ENCODE results near the gene MYOCD. TPM values are rescaled to one million over a fixed set of nuclear protein-coding genes. Genes with fewer than 3 reads are reported as not detected.

MYOCD gene
- total and polyA plus RNA-seq, 2 experiments from 2014 or later: 2.2 to 8.4 TPM

GRCh38 chr17:12743046-12743445 lies 77.4 kb downstream of the MYOCD start:
- no peak for TF ChIP-seq CTCF (IDR thresholded peaks at IDR 0.05; ENCODE audit: poor library complexity)
- Histone ChIP-seq H3K4me2 (no peak overlapping the region), H3K9me3 (ENCODE audit: low read depth) (no peaks in the 10 kb centered on the region), H3K9me2 (replicated peaks; ENCODE audit: insufficient read depth) (no peaks in the 10 kb centered on the region), H3K4me3 (no peak overlapping the region), H2AFZ (no peak overlapping the region), H3K27ac (no peak overlapping the region), H3K79me2 (no peaks in the 10 kb centered on the region), H3K27me3 (no peaks in the 10 kb centered on the region), H3K36me3 (replicated peaks; ENCODE audit: insufficient read depth, low read depth) (no peaks in the 10 kb centered on the region), H3K4me1 (ENCODE audit: insufficient read depth) (peaks cover 7% of the 10 kb centered on the region), H4K20me1 (ENCODE audit: insufficient read depth, poor library complexity, severe bottlenecking) (no peaks in the 10 kb centered on the region)
- 87% methylated on average over 3 of the region's 3 CpGs for WGBS (ENCODE audit: low lambda C conversion rate, missing lambda C conversion rate)
- DNase-seq (ENCODE audit: low spot score): no peak

GRCh38 chr17:12744298-12744697 lies 78.6 kb downstream of the MYOCD start:
- Histone ChIP-seq H3K36me3 (replicated peaks; ENCODE audit: insufficient read depth, low read depth) (no peaks in the 10 kb centered on the region), H3K4me2 (no peak overlapping the region), H3K4me3 (no peak overlapping the region), H3K9me3 (ENCODE audit: low read depth) (no peaks in the 10 kb centered on the region), H4K20me1 (ENCODE audit: insufficient read depth, poor library complexity, severe bottlenecking) (no peaks in the 10 kb centered on the region), H2AFZ (no peak overlapping the region), H3K27me3 (no peaks in the 10 kb centered on the region), H3K27ac (no peak overlapping the region), H3K79me2 (no peaks in the 10 kb centered on the region), H3K9me2 (replicated peaks; ENCODE audit: insufficient read depth) (no peaks in the 10 kb centered on the region), H3K4me1 (ENCODE audit: insufficient read depth) (peaks cover 6% of the 10 kb centered on the region)
- TF ChIP-seq EZH2phosphoT487 (IDR thresholded peaks at IDR 0.05; ENCODE audit: low read depth, severe bottlenecking, unreplicated experiment) (no peak), EZH2 (IDR thresholded peaks at IDR 0.05; ENCODE audit: borderline replicate concordance) (no peak), CTCF (IDR thresholded peaks at IDR 0.05; ENCODE audit: poor library complexity) (no peak)
- no peak for DNase-seq (ENCODE audit: low spot score)
- WGBS (ENCODE audit: low lambda C conversion rate, missing lambda C conversion rate): 85% methylated on average over 5 of the region's 5 CpGs

- H3K27ac ChIP-seq: no peak overlapping the region
Measured at GRCh38 chr17:12744786-12745185, 79.1 kb downstream of the MYOCD start.

More at GRCh38 chr17:12744786-12745185, 79.1 kb downstream of the MYOCD start:
- H4K20me1 ChIP-seq (ENCODE audit: insufficient read depth, poor library complexity, severe bottlenecking): no peaks in the 10 kb centered on the region
- no peak for DNase-seq (ENCODE audit: low spot score)
- H3K4me2 ChIP-seq: no peak overlapping the region
- peaks cover 6% of the 10 kb centered on the region for H3K4me1 ChIP-seq (ENCODE audit: insufficient read depth)
- no peaks in the 10 kb centered on the region for H3K27me3 ChIP-seq
- no peaks in the 10 kb centered on the region for H3K9me2 ChIP-seq (replicated peaks; ENCODE audit: insufficient read depth)
- H3K79me2 ChIP-seq: no peaks in the 10 kb centered on the region
- H3K4me3 ChIP-seq: no peak overlapping the region
- no peaks in the 10 kb centered on the region for H3K36me3 ChIP-seq (replicated peaks; ENCODE audit: insufficient read depth, low read depth)
- no peak for TF ChIP-seq CTCF (IDR thresholded peaks at IDR 0.05; ENCODE audit: poor library complexity)
- no peak for TF ChIP-seq EZH2phosphoT487 (IDR thresholded peaks at IDR 0.05; ENCODE audit: low read depth, severe bottlenecking, unreplicated experiment)
- no peak for TF ChIP-seq EZH2 (IDR thresholded peaks at IDR 0.05; ENCODE audit: borderline replicate concordance)
- no peak overlapping the region for H2AFZ ChIP-seq
- WGBS (ENCODE audit: low lambda C conversion rate, missing lambda C conversion rate): 96% methylated on average over 1 of the region's 1 CpG
- H3K9me3 ChIP-seq (ENCODE audit: low read depth): no peaks in the 10 kb centered on the region
